K562 (cell line): ENCODE data around the gene CDKN2D. TPM values are rescaled to one million over a fixed set of nuclear protein-coding genes. Genes with fewer than 3 reads are reported as not detected.

Source experiments
- ADNP ChIP-seq: fragments of 200-800 bp; sonication (Bioruptor generic); IDR thresholded peaks from 2 replicates; pipeline ENCODE4 v1.6.1; 2016; ENCODE audit warnings: missing genetic modification characterization, missing compliant biosample characterization
- ARID1B ChIP-seq: fragments of 450-650 bp; IDR thresholded peaks from 2 replicates; pipeline ENCODE4 v1.6.1; 2016; ENCODE audit warnings: antibody characterized with exemption, mild to moderate bottlenecking, inconsistent platforms
- KDM4B ChIP-seq, 2 experiments: fragments of 450-650 bp in 1 of 2; sonication (generic) in 1 of 2; IDR thresholded peaks; 2 replicates each; pipeline ENCODE4 v1.6.1; 2016 to 2017; ENCODE audit warnings: borderline replicate concordance in 2 of 2, antibody characterized with exemption in 1 of 2, low read depth in 1 of 2, mild to moderate bottlenecking in 1 of 2
- MAX ChIP-seq: sonication (generic); formaldehyde crosslinking; IDR thresholded peaks from 2 replicates; pipeline ENCODE4 v1.9.0; 2022; ENCODE audit warnings: mild to moderate bottlenecking, missing genetic modification reagents
- MXI1 ChIP-seq: IDR thresholded peaks from 2 replicates; pipeline ENCODE4 v1.6.1; 2011; ENCODE audit warnings: low read depth, mild to moderate bottlenecking, improper control_type of control experiment, low read length
- NKRF ChIP-seq: fragments of 450-650 bp; IDR thresholded peaks from 2 replicates; pipeline ENCODE4 v1.6.1; 2016; ENCODE audit warnings: borderline replicate concordance
- NR4A1 ChIP-seq, 2 experiments: fragments of 250-450 bp in 1 of 2; fragments of 450-650 bp in 1 of 2; sonication (Bioruptor Pico) in 1 of 2; IDR thresholded peaks; 2 replicates each; pipeline versions ENCODE4 v1.4.0 to v1.6.1; 2016 to 2020; ENCODE audit warnings: mild to moderate bottlenecking in 2 of 2, missing compliant biosample characterization in 1 of 2, missing genetic modification characterization in 1 of 2, moderate library complexity in 1 of 2
- RBM17 ChIP-seq: fragments of 200-400 bp; formaldehyde crosslinking; IDR thresholded peaks from 2 replicates; pipeline ENCODE4 v1.6.1; 2017; ENCODE audit warnings: low read depth, mild to moderate bottlenecking, low read length, borderline replicate concordance
- RNF2 ChIP-seq: sonication (generic); IDR thresholded peaks from 2 replicates; pipeline ENCODE4 v1.6.1; 2016
- SMAD1 ChIP-seq: fragments of 150-350 bp; IDR thresholded peaks from 2 replicates; pipeline ENCODE4 v1.6.1; 2014; ENCODE audit warnings: low read length, low read depth; ENCODE audit not compliant: partially characterized antibody
- SMARCA4 ChIP-seq: fragments of 450-650 bp; IDR thresholded peaks from 2 replicates; pipeline ENCODE4 v1.6.1; 2016
- SMC3 ChIP-seq: conservative IDR thresholded peaks from 2 replicates; pipeline ENCODE4 v1.6.1; 2011; ENCODE audit warnings: low read depth, low read length, improper control_type of control experiment; ENCODE audit not compliant: insufficient read depth
- SRSF7 ChIP-seq: fragments of 200-400 bp; formaldehyde crosslinking; optimal IDR thresholded peaks from 2 replicates; pipeline ENCODE3; 2017; ENCODE audit warnings: mild to moderate bottlenecking, low read depth, low read length
- TEAD4 ChIP-seq, 2 experiments: sonication (generic) in 1 of 2; formaldehyde crosslinking in 1 of 2; IDR thresholded peaks; 2 replicates each; pipeline versions ENCODE4 v1.6.1 to v1.8.0; 2012 to 2022; ENCODE audit warnings: borderline replicate concordance in 1 of 2, inconsistent platforms in 1 of 2, low read length in 1 of 2, mild to moderate bottlenecking in 1 of 2, missing genetic modification reagents in 1 of 2
- VEZF1 ChIP-seq: fragments of 200-800 bp; sonication (Bioruptor generic); IDR thresholded peaks from 2 replicates; pipeline ENCODE4 v1.6.1; 2017; ENCODE audit warnings: missing genetic modification characterization, missing compliant biosample characterization
- ZKSCAN1 ChIP-seq: fragments of 150-350 bp; IDR thresholded peaks from 2 replicates; pipeline ENCODE4 v1.6.1; 2016; ENCODE audit warnings: low read depth, low read length
- polyA plus RNA-seq, 8 experiments: library from polyadenylated mRNA; depleted of rRNA in 4 of 8; stranded (reverse) in 5 of 8; unstranded in 3 of 8; fragments of >200 nt; fragmentation: Nextera tagmentation in 2 of 8; fragmentation: Illumina TruSeq in 1 of 8; extraction: Ambion mirVana in 2 of 8; extraction: Trizol in 1 of 8; gene quantifications; 2 replicates each; pipeline versions ENCODE4 v1.2.1 to v1.2.3, GENCODE V29; 2011 to 2014; ENCODE audit warnings: inconsistent platforms in 1 of 8, missing spikeins in 1 of 8
- total RNA-seq, 7 experiments: library from RNA; depleted of rRNA in 6 of 7; stranded (reverse); fragments of >200 nt in 6 of 7; fragmentation: Illumina TruSeq in 2 of 7; extraction: Trizol in 2 of 7; gene quantifications; 2 replicates each; pipeline versions ENCODE4 v1.2.1 to v1.2.3, GENCODE V29; 2011 to 2021; ENCODE audit warnings: low replicate concordance in 1 of 7
- TF ChIP-seq, protein P1 (sequence below): sonication (generic); formaldehyde crosslinking; IDR thresholded peaks from 2 replicates; pipeline ENCODE4 v1.8.0; 2022; ENCODE audit warnings: mild to moderate bottlenecking, missing genetic modification reagents, borderline replicate concordance
- TF ChIP-seq, protein P2 (sequence below): sonication (generic); formaldehyde crosslinking; IDR thresholded peaks from 2 replicates; pipeline ENCODE4 v1.8.1; 2023; ENCODE audit warnings: mild to moderate bottlenecking, missing genetic modification reagents

CDKN2D gene
- total and polyA plus RNA-seq, 9 of the 15 experiments (the other 6 are each of a cell fraction or from before 2014, with no cell fraction given) = 0.41 to 8.2 (median 3.7) TPM

GRCh38 chr19:10565028-10565566 is 3.7 kb downstream of the CDKN2D start (continued):
- TF ChIP-seq SMC3 = no peak
- TF ChIP-seq KDM4B (IDR thresholded peaks at IDR 0.05; ENCODE audit: borderline replicate concordance in 2 of 2, low read depth in 1 of 2) = no peak
- TF ChIP-seq TEAD4 (IDR thresholded peaks at IDR 0.05; ENCODE audit: low read length) = no peak
- no peak for TF ChIP-seq TEAD4 (CRISPR knock-in tag; IDR thresholded peaks at IDR 0.05; ENCODE audit: borderline replicate concordance)
- TF ChIP-seq, protein P1, sequence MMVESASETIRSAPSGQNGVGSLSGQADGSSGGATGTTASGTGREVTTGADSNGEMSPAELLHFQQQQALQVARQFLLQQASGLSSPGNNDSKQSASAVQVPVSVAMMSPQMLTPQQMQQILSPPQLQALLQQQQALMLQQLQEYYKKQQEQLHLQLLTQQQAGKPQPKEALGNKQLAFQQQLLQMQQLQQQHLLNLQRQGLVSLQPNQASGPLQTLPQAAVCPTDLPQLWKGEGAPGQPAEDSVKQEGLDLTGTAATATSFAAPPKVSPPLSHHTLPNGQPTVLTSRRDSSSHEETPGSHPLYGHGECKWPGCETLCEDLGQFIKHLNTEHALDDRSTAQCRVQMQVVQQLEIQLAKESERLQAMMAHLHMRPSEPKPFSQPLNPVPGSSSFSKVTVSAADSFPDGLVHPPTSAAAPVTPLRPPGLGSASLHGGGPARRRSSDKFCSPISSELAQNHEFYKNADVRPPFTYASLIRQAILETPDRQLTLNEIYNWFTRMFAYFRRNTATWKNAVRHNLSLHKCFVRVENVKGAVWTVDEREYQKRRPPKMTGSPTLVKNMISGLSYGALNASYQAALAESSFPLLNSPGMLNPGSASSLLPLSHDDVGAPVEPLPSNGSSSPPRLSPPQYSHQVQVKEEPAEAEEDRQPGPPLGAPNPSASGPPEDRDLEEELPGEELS (CRISPR knock-in tag) = no peak
- no peak for TF ChIP-seq RBM17
- peak; percentile 76 for TF ChIP-seq NKRF
- no peak for TF ChIP-seq NR4A1 (CRISPR knock-in tag; IDR thresholded peaks at IDR 0.05)
- no peak for TF ChIP-seq NR4A1 (tag; IDR thresholded peaks at IDR 0.05)
- TF ChIP-seq SRSF7 = no peak
- TF ChIP-seq ZKSCAN1 = peak; percentile 83
- no peak for TF ChIP-seq SMAD1
- TF ChIP-seq RNF2 = no peak
- TF ChIP-seq ADNP (tag) = no peak
- TF ChIP-seq VEZF1 (CRISPR knock-in tag) = peak; percentile 82
- TF ChIP-seq ARID1B = 0 out of 2 replicates have a peak, but pooled peaks have one; percentile 39
- TF ChIP-seq SMARCA4 = peak; percentile 31; the same call in 1 of the 2 replicates
- TF ChIP-seq, protein P2, sequence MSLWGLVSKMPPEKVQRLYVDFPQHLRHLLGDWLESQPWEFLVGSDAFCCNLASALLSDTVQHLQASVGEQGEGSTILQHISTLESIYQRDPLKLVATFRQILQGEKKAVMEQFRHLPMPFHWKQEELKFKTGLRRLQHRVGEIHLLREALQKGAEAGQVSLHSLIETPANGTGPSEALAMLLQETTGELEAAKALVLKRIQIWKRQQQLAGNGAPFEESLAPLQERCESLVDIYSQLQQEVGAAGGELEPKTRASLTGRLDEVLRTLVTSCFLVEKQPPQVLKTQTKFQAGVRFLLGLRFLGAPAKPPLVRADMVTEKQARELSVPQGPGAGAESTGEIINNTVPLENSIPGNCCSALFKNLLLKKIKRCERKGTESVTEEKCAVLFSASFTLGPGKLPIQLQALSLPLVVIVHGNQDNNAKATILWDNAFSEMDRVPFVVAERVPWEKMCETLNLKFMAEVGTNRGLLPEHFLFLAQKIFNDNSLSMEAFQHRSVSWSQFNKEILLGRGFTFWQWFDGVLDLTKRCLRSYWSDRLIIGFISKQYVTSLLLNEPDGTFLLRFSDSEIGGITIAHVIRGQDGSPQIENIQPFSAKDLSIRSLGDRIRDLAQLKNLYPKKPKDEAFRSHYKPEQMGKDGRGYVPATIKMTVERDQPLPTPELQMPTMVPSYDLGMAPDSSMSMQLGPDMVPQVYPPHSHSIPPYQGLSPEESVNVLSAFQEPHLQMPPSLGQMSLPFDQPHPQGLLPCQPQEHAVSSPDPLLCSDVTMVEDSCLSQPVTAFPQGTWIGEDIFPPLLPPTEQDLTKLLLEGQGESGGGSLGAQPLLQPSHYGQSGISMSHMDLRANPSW (CRISPR knock-in tag) = no peak
- peak; percentile 58 for TF ChIP-seq MXI1
- TF ChIP-seq MAX (CRISPR knock-in tag) = peak; percentile 27; the same call in 1 of the 2 replicates
